GM23338 (cell line): ENCODE results near the gene L3MBTL1.

Source experiments
- CTCF ChIP-seq, 2 experiments: fragments of 200-600 bp in 1 of 2; sonication (generic) in 1 of 2; conservative IDR thresholded peaks; 2 replicates each; pipeline versions ENCODE4 v1.5.1 to v1.6.1; 2016 to 2017; ENCODE audit warnings: antibody characterized with exemption in 2 of 2, low read depth in 2 of 2, mild to moderate bottlenecking in 2 of 2, moderate library complexity in 1 of 2
- EZH2 ChIP-seq: fragments of 200-600 bp; sonication (generic); IDR thresholded peaks from one replicate; pipeline ENCODE4 v1.8.0; 2017; ENCODE audit warnings: antibody characterized with exemption, mild to moderate bottlenecking, low read depth; ENCODE audit not compliant: unreplicated experiment
- EZH2phosphoT487 ChIP-seq: fragments of 200-600 bp; sonication (generic); IDR thresholded peaks from one replicate; pipeline ENCODE4 v1.8.1; 2018; ENCODE audit warnings: antibody characterized with exemption; ENCODE audit not compliant: unreplicated experiment
- POLR2AphosphoS5 ChIP-seq: IDR thresholded peaks from 2 replicates; pipeline ENCODE4 v1.6.1; 2016; ENCODE audit warnings: antibody characterized with exemption, low read depth
- REST ChIP-seq: IDR thresholded peaks from one replicate; pipeline ENCODE4 v1.6.1; 2018; ENCODE audit warnings: antibody characterized with exemption; ENCODE audit not compliant: unreplicated experiment

GRCh38 chr20:43460830-43461200 is 46.7 kb upstream of the L3MBTL1 start:
- TF ChIP-seq CTCF (conservative IDR thresholded peaks at IDR 0.05; ENCODE audit: low read depth in 2 of 2) (no peak), EZH2 (no peak), REST (no peak), EZH2phosphoT487 (no peak), POLR2AphosphoS5 (no peak)
